Endothelial cell of umbilical vein (primary cell): Measurements from ENCODE around the gene MEGF11. TPM values are rescaled to one million over a fixed set of nuclear protein-coding genes. Genes with fewer than 3 reads are reported as not detected.

Experiments
- BruUV-seq: library from RNA; stranded (reverse); fragments of 400-500 nt; replicated peaks from 2 replicates; lab custom pipeline; 2021; lab: Mats Ljungman, UMichigan
- CTCF ChIA-PET: fragments of 300-600, 350-600 bp; sonication (Branson Sonifier 250); formaldehyde crosslinking; loops from one replicate; lab custom pipeline; 2021; ENCODE audit warnings: antibody characterized with exemption, inconsistent platforms; lab: Charles Lee
- POLR2A ChIA-PET: fragments of 300-600, 350-600 bp; sonication (Branson Sonifier 250); formaldehyde crosslinking; loops from one replicate; lab custom pipeline; 2021; ENCODE audit warnings: antibody characterized with exemption, inconsistent platforms; lab: Charles Lee
- DNase-seq: peaks from one replicate; pipeline ENCODE4 v3.0.0-alpha.2; 2011; ENCODE audit warnings: low read depth, low spot score
- FAIRE-seq: peaks from 2 replicates; lab custom pipeline; 2011; peaks lifted over from hg19 to GRCh38; lab: Jason Lieb, UNC
- H2AFZ ChIP-seq: 2 replicates; pipeline ENCODE4 v1.6.0; 2012; ENCODE audit warnings: low read depth, low read length, control low read depth, inconsistent platforms
- H3K27ac ChIP-seq: 2 replicates; pipeline ENCODE4 v1.5.1; 2011; ENCODE audit warnings: low read depth, mild to moderate bottlenecking, control low read depth, low read length, moderate library complexity; ENCODE audit not compliant: insufficient read depth
- H3K27me3 ChIP-seq, 2 experiments: 2 replicates each; pipeline versions ENCODE4 v1.6.0 to v1.6.1; 2011; ENCODE audit warnings: low read length in 2 of 2, mixed read lengths in 1 of 2; ENCODE audit not compliant: control insufficient read depth in 2 of 2, insufficient read depth in 2 of 2
- H3K36me3 ChIP-seq, 2 experiments: 2 replicates in 1 of 2; 3 replicates in 1 of 2; pipeline ENCODE4 v1.5.1; 2011; ENCODE audit warnings: low read length in 2 of 2, mild to moderate bottlenecking in 1 of 2, moderate library complexity in 1 of 2; ENCODE audit not compliant: control insufficient read depth in 2 of 2, insufficient read depth in 2 of 2; ENCODE audit errors: extremely low read depth in 1 of 2
- H3K4me1 ChIP-seq: 3 replicates; pipeline ENCODE4 v1.5.1; 2011; ENCODE audit warnings: mild to moderate bottlenecking, low read length; ENCODE audit not compliant: control insufficient read depth, insufficient read depth; ENCODE audit errors: extremely low read depth
- H3K4me2 ChIP-seq: 2 replicates; pipeline ENCODE4 v1.6.1; 2011; ENCODE audit warnings: low read length, control low read depth, mixed read lengths; ENCODE audit not compliant: insufficient read depth
- H3K4me3 ChIP-seq, 3 experiments: fragments of 200-600 bp in 1 of 3; sonication (generic), shearing (Covaris generic) in 1 of 3; replicated peaks in 1 of 3; 2 replicates each; pipeline ENCODE4 v1.5.1; 2011 to 2016; ENCODE audit warnings: control low read depth in 3 of 3, low read length in 3 of 3, mild to moderate bottlenecking in 2 of 3, inconsistent platforms in 1 of 3, low read depth in 1 of 3, moderate library complexity in 1 of 3; ENCODE audit not compliant: insufficient read depth in 1 of 3
- H3K79me2 ChIP-seq: 2 replicates; pipeline ENCODE4 v1.6.0; 2012; ENCODE audit warnings: low read length, inconsistent platforms; ENCODE audit not compliant: control insufficient read depth, insufficient read depth
- H3K9ac ChIP-seq: replicated peaks from 2 replicates; pipeline ENCODE3; 2011; ENCODE audit warnings: low read length, control low read depth; ENCODE audit not compliant: insufficient read depth; ENCODE audit errors: extremely low read depth
- H3K9me1 ChIP-seq: replicated peaks from 3 replicates; pipeline ENCODE4 v1.6.0; 2011; ENCODE audit warnings: mild to moderate bottlenecking, low read length; ENCODE audit not compliant: control insufficient read depth, insufficient read depth; ENCODE audit errors: extremely low read depth
- H3K9me3 ChIP-seq: replicated peaks from 2 replicates; pipeline ENCODE4 v1.5.1; 2012; ENCODE audit warnings: low read length, inconsistent platforms; ENCODE audit not compliant: control insufficient read depth, insufficient read depth
- H4K20me1 ChIP-seq: replicated peaks from 2 replicates; pipeline ENCODE3; 2011; ENCODE audit warnings: mild to moderate bottlenecking, low read length; ENCODE audit not compliant: control insufficient read depth, insufficient read depth; ENCODE audit errors: extremely low read depth
- EZH2 ChIP-seq: IDR thresholded peaks from 2 replicates; pipeline ENCODE4 v1.6.1; 2012; ENCODE audit warnings: borderline replicate concordance, low read depth, mild to moderate bottlenecking, moderate library complexity, low read length, inconsistent platforms; ENCODE audit not compliant: severe bottlenecking
- FOS ChIP-seq: IDR thresholded peaks from 2 replicates; pipeline ENCODE4 v1.6.1; 2011; ENCODE audit warnings: mild to moderate bottlenecking, low read length, moderate library complexity, borderline replicate concordance; ENCODE audit not compliant: insufficient read depth
- GATA2 ChIP-seq: IDR thresholded peaks from 2 replicates; pipeline ENCODE4 v1.7.0; 2011; ENCODE audit warnings: low read depth, mild to moderate bottlenecking, moderate library complexity, mixed read lengths, low read length; ENCODE audit not compliant: insufficient read length, insufficient read depth
- JUN ChIP-seq: IDR thresholded peaks from 2 replicates; pipeline ENCODE4 v1.6.1; 2011; ENCODE audit warnings: borderline replicate concordance, low read depth; ENCODE audit not compliant: insufficient read length, insufficient read depth
- POLR2A ChIP-seq: IDR thresholded peaks from 2 replicates; pipeline ENCODE4 v1.6.1; 2012; ENCODE audit warnings: low read depth, mild to moderate bottlenecking, control low read depth, low read length
- POLR2AphosphoS5 ChIP-seq: IDR thresholded peaks from 2 replicates; pipeline ENCODE4 v1.6.1; 2012; ENCODE audit warnings: low read depth, mild to moderate bottlenecking, control low read depth, low read length, moderate library complexity; ENCODE audit not compliant: insufficient read depth
- dilution Hi-C: fragments of 300-500 bp; cut with MboI; formaldehyde crosslinking; loops from one replicate; pipeline ENCODE4 v1.15.0; 2019; ENCODE audit warnings: low sequenced_read_pairs; ENCODE audit not compliant: extremely low pct_ligation_motif_present
- intact Hi-C: fragments of 100-400 bp; cut with micrococcal nuclease; formaldehyde crosslinking; loops from one replicate; pipeline ENCODE4 v1.10.0; 2022
- polyA plus RNA-seq, 4 experiments: library from polyadenylated mRNA; depleted of rRNA in 3 of 4; stranded (reverse) in 3 of 4; unstranded in 1 of 4; fragments of >200 nt; gene quantifications; 2 replicates each; pipeline versions ENCODE4 v1.2.1 to v1.2.3, GENCODE V29; 2011 to 2012; ENCODE audit warnings: missing spikeins in 1 of 4
- total RNA-seq: library from RNA; stranded (reverse); gene quantifications from 2 replicates; pipeline ENCODE4 v1.2.3, GENCODE V29; 2021
- TF ChIP-seq, protein P1 (sequence below), 2 donors: IDR thresholded peaks; 1 replicate in 1 of 2; 2 replicates in 1 of 2; pipeline ENCODE4 v1.5.1; 2011; ENCODE audit warnings: low read length in 2 of 2, mild to moderate bottlenecking in 2 of 2, moderate library complexity in 2 of 2, control low read depth in 1 of 2, inconsistent platforms in 1 of 2, low read depth in 1 of 2; ENCODE audit not compliant: insufficient read depth in 1 of 2; ENCODE audit errors: extremely low read depth in 1 of 2
- TF ChIP-seq, protein P2 (sequence below): IDR thresholded peaks from 2 replicates; pipeline ENCODE4 v1.6.1; 2011; ENCODE audit not compliant: insufficient read depth, insufficient read length

MEGF11 gene
- total and polyA plus RNA-seq, 2 donors (not counting 3 experiments of a cell fraction or from before 2014, with no cell fraction given) = not detected

DNA sequence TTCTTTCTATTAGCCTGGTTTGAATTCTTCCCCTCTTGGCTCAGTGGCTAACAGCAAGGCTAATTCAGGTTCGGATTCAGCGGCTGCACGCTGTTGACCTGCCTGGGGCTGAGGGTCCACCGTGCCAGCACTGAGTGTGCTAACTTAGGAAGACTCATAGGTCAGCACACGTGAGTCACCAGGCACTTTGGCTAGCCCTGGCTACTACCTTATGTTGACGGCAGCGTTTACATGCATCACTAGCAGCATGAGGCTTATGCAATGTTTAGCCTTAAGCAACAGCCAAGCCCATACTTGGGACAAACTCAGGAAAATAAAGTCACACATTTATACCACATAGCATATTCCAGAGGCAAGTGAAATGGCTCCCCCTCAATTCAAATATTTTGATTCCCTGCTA, 246.6 kb downstream of the MEGF11 start:
- FAIRE-seq = no peak
- BruUV-seq = no TSS peak
- CTCF ChIA-PET = no interaction called here

More for the DNA sequence above, 246.6 kb downstream of the MEGF11 start:
- H3K4me1 ChIP-seq = no peaks in the 10 kb centered on the region
- intact Hi-C loops = no loop called here
- no peaks in the 10 kb centered on the region for H3K36me3 ChIP-seq
- no peaks in the 10 kb centered on the region for H4K20me1 ChIP-seq
- POLR2A ChIA-PET = no interaction called here
- TF ChIP-seq, protein P1, sequence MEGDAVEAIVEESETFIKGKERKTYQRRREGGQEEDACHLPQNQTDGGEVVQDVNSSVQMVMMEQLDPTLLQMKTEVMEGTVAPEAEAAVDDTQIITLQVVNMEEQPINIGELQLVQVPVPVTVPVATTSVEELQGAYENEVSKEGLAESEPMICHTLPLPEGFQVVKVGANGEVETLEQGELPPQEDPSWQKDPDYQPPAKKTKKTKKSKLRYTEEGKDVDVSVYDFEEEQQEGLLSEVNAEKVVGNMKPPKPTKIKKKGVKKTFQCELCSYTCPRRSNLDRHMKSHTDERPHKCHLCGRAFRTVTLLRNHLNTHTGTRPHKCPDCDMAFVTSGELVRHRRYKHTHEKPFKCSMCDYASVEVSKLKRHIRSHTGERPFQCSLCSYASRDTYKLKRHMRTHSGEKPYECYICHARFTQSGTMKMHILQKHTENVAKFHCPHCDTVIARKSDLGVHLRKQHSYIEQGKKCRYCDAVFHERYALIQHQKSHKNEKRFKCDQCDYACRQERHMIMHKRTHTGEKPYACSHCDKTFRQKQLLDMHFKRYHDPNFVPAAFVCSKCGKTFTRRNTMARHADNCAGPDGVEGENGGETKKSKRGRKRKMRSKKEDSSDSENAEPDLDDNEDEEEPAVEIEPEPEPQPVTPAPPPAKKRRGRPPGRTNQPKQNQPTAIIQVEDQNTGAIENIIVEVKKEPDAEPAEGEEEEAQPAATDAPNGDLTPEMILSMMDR (IDR thresholded peaks at IDR 0.05; ENCODE audit: extremely low read depth in 1 of 2, insufficient read depth in 1 of 2, low read depth in 1 of 2, low read length in 2 of 2) = no peak
- TF ChIP-seq POLR2A (no peak), GATA2 (no peak), JUN (no peak), EZH2 (no peak), POLR2AphosphoS5 (no peak), FOS (no peak)
- TF ChIP-seq, protein P2, sequence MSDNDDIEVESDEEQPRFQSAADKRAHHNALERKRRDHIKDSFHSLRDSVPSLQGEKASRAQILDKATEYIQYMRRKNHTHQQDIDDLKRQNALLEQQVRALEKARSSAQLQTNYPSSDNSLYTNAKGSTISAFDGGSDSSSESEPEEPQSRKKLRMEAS = no peak
- DNase-seq = no peak
- H3K4me3 ChIP-seq = no peak overlapping the region
- H3K9ac ChIP-seq = no peak overlapping the region
- dilution Hi-C loops = no loop called here
- no peak overlapping the region for H2AFZ ChIP-seq
- no peak overlapping the region for H3K4me2 ChIP-seq
- H3K9me3 ChIP-seq = no peaks in the 10 kb centered on the region
- no peaks in the 10 kb centered on the region for H3K79me2 ChIP-seq
- H3K27me3 ChIP-seq = peaks cover 0 to 3% of the 10 kb centered on the region in 2 experiments
- H3K27ac ChIP-seq = no peak overlapping the region
- H3K9me1 ChIP-seq = no peaks in the 10 kb centered on the region
